Peyer's patch (tissue), 4 donors: ENCODE results near the gene PTPN6.

Source experiments
- CTCF ChIP-seq, 6 experiments: fragments of 450-650 bp in 4 of 6; fragments of 200-600 bp in 2 of 6; sonication (generic) in 1 of 6; IDR thresholded peaks; one replicate each; pipeline ENCODE4 v1.5.1; 2017 to 2019; ENCODE audit warnings: antibody characterized with exemption in 6 of 6, mild to moderate bottlenecking in 3 of 6, moderate library complexity in 1 of 6
- POLR2A ChIP-seq, 2 donors: fragments of 450-650 bp; IDR thresholded peaks; one replicate each; pipeline ENCODE4 v1.5.1; 2017; ENCODE audit warnings: antibody characterized with exemption in 2 of 2, mild to moderate bottlenecking in 2 of 2, moderate library complexity in 2 of 2

DNA sequence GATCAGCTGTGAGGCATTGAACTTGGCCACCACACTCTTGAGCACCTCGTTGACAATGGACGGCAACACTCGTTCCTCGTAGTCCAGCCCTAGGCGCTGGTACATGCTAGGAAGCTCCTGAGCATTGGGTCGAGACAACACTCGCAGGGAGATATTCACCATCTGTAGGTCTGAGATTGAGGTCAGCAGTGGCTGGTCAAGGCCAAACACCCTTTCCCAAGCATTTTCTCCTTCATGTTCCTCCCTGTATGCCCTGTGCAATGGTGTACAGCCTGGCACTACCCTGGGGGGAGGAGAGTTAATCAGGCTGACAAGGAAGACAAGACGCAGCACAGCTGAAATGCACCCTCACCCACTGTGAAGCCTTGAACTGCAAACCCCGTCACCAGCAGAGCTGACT lies 17.3 kb downstream of the PTPN6 start:
- no peak for TF ChIP-seq CTCF (IDR thresholded peaks at IDR 0.05)
- TF ChIP-seq POLR2A (IDR thresholded peaks at IDR 0.05), result no peak
